Activated CD8-positive, alpha-beta memory T cell treated with anti-CD3 and anti-CD28 coated beads for 24 hours (primary cell): Measurements from ENCODE around the gene PSG1.

ENCODE experiments used
- DNase-seq: peaks from one replicate; pipeline ENCODE4 v3.0.0-alpha.2; 2020

Gene PSG1

DNA sequence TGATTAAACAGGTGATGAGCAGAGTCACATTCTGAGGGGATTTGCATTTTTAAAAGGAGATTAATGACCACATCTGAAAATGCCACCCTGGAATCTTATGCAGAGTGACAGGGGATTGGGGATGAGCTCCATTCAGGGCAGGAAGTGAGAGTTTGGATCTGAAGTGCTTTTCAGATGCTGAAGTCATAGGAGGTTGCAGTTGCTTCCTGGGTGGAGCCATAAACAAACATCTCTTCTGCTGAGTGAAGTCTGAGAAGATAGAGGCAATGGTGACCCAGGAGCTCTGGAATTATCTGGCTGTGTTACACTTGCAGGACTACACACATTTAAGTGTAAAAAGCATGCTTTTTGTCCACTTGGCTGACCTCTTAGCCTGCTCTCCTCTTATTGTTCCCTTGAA lies 62.6 kb downstream of the PSG1 start:
- no peak for DNase-seq
